Forelimb muscle (tissue), 1 donor: ENCODE data around the gene OGFOD3. TPM values are rescaled to one million over a fixed set of nuclear protein-coding genes. Genes with fewer than 3 reads are reported as not detected.
"Not testable (repeated sequence)": the region's sequence is repeated elsewhere in the genome, so short reads cannot be mapped to it uniquely, and the experiment has no call there.

ENCODE experiments used
- DNase-seq: peaks from one replicate; pipeline ENCODE4 v3.0.0-alpha.2; 2013; ENCODE audit warnings: low read depth
- polyA plus RNA-seq: library from polyadenylated mRNA; unstranded; fragments of 120-200 nt; gene quantifications from one replicate; pipeline ENCODE4 v1.2.1, GENCODE V29; 2013; ENCODE audit not compliant: insufficient read length

OGFOD3 gene, protein sequence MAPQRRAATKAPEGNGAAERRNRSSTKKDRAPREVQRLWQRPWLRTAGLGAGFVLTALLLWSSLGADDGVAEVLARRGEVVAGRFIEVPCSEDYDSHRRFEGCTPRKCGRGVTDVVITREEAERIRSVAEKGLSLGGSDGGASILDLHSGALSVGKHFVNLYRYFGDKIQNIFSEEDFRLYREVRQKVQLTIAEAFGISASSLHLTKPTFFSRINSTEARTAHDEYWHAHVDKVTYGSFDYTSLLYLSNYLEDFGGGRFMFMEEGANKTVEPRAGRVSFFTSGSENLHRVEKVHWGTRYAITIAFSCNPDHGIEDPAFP
- polyA plus RNA-seq = 17.9 TPM

DNA sequence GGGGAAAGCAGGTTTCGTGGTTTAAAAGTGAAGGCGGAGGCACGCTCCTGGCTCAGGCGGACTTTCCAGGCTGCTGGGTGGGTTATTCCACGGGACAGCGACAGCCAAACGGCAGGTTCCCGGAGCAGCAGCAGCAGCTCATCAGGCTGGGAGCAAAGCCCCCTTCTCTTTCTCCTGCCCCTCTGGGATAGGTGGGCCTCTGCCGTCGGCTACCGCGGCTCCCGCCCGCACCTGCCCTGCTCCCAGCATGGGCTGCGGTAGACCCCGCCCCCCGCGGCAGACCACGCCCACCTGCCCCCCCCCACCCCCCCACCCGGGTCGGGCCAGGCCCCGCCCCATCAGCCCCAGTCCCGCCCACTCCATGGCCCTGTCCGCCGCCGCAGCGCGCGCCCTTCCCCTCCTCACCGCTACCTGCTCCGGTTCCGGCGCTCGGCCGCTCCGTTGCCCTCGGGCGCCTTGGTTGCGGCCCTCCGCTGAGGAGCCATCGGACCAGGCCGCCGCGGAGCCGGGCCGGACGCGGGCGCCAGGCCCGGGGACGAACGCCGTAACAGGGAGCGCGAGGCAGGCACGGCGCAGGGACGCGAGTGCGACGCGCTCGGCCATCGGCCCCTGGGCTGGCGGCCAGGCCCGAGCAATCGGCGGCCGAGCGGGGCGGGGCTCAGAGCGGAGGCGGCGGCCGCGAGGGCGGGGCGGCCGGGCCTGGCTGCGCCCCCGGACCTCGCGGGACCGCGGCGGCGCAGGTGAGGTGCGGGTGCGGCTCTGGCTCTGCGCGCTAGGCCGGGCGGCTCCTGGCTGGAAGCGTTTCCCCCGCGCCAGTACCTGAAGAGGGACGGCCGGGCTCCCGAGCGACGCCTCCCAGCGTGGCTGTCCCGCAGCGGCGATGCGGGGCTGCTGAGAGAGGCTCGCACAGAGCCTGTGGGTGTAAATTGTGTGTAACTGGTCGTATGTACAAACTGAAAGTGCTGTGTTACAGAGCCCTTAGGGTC is at the start of gene OGFOD3, which contains the start of gene HEXD:
OGFOD3 (minus strand) TSS at position 586 of the 986 bp plus-strand sequence; CDS start at position 485, 101 bp downstream.
HEXD (plus strand) TSS at position 347 of the 986 bp plus-strand sequence. CDS start 1,453 bp downstream, outside the sequence.
- no peak for DNase-seq

DNA sequence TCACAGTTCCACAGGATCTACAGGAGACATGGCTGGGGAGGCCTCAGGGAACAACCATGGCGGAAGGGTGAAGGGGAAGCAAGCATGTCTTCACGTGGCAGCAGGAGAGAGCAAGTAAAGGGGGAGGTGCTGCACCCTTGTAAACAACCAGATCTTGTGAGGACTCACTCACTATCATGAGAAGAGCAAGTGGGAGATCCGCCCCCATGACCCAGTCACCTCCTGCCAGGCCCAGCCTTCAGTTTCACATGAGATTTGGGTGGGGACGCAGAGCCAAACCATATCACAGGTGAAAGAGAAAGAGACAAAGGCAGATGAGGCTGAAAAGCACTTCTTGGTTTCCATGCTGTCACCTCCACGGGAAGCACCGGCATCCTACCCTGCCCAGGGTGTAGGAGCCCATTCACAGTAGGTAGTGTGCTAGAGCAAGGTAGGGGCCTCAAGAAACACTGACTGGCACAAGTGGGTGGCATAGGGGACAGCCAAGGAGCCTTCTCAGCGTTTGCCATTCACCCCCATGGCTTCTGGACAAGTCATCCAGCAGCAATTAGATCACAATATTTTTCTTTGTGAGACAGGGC is 46.7 kb upstream of the OGFOD3 start:
- DNase-seq = no peak

DNA sequence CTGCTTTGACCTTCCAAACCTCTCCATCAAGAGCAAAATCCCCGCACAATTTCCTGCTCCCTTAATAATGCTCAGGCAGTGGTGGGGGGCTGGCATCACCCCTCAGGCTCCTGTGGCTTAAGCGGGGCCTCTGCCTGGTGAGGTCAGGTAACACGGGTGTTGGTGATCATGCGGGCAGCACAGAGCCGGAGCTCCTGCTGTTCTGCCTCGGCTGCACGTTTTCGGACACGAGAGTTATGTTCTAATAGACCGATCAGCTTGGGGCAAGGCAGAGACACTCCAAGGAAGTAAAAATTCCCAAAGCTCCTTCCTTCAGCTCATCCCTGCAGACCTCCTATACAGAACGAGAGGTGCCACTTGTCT is 46.2 kb upstream of the OGFOD3 start:
- DNase-seq = no peak

DNA sequence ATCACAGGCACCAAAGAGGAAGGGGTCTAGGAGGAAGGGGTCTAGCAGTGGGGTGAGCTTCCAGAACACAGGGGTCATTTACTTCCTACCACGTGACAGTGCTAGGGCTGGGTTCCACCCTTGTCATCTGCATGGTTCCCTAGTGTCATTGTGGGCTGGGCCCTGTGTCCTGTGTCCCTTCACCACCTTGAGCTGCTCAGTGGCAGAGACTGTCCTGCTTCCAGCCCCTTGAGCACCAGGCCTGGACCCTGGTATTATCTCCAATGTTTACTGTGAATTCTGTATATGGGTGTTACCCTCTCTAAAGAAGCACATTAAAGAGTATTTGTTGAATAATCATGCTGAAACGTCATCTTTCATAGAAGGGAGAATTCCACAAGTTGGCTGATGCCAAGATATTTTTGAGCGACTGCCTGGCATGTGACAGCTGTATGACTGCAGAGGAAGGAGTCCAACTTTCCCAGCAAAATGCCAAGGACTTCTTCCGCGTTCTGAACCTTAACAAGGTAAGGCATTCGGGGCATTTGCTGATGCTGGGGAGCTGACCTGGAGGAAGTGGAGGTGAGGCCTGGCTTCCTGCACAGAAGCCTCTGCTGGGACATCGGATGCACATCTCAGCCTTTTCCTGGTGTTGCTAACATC is 45.7 kb upstream of the OGFOD3 start:
- no peak for DNase-seq

DNA sequence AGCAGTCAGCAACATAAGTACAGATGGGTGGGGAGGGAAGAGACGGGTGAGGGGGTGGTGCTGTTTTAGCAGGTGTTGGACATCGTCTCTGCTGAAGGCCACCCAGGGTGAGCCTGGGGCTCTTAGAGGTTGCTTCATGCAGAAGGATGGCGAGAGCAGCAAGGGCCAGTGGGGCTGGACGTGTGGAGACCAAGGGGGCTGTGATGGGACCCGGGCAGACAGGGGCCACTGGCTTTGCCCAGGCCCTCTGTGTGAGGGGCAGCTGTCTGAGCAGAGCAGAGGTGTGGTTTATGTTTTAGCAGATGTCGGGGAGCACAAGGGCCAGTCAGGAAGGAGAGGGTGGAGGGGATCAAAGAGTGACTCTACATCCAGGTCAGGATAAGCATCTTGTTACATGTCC is 45.0 kb upstream of the OGFOD3 start:
- no peak for DNase-seq

DNA sequence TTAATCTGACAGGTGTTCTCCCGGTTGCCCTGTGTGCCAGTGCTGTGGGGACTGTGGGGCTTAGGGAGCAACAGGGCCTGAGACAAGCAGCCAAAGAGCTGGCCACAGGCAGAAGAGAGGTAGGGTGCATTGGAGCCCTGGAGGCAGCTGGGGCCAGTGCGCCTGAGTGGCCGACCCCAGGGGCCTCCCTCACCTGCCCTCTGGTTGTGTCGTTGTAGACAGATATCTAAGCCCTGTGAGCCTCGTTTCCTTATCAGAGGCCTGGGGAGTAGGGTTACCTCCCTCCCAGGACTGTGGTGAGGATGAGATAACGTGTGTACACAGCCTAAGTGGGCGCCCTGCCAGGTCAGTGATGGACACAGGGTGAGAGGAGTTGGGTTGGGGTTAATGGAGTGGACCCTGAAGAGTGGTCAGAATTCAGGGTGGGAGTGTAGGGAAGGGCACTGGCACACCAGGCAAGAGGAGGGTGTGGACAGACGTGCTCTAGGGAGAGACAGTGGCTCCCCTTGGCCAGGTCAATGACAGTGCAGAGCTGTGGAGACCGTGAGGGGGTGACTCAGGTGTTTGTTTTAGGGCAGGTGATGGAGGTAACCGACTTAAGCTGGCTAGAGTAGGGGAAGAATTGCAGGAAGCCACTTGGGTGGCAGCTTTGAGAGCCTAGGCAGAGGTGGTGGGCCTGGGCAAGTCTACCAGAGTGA is 43.6 kb upstream of the OGFOD3 start:
- no peak for DNase-seq

DNA sequence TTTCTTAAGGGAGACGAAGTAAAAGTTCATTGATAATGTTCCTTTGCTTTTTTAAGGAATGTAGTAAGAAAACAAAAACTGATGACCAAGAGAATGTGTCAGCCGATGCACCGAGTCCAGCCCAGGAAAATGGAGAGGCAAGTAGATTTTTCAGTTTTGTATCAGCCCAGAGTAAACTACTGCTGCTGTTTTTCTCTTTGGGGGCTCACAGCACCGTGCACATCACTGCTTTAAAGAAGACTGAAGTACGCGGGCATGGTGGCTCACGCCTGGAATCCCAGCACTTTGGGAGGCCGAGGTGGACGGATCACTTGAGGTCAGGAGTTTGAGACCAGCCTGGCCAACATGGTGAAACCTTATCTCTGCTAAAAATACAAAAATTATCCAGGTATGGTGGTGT is 41.5 kb upstream of the OGFOD3 start:
- not testable (repeated sequence) for DNase-seq

DNA sequence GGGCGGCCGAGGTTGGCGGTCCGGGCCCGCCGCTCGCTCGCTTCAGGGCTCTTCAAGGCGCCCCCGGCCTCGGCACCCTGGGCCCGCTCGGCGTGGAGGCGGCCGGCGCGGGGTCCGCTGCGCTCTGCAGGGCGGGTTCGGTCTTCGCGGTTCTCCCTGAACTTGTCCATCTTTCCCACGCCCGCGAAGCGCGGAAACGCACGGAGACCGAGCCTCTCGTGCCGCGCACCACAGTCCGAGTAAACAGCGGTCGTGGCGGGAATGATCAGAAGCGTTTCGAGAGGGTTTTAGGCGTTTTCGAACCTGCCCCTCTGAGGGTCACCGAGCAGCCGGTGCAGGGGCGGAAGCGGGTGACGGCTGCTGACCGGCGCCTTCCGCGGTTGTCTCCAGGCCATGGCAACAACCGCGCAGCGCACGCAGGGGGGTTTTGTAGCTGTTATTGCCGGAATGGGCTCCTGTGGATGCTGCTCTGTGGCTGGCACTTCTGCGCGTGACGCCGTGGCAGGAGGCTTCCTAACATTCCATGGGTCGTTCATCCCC is 40.6 kb upstream of the OGFOD3 start:
- no peak for DNase-seq

DNA sequence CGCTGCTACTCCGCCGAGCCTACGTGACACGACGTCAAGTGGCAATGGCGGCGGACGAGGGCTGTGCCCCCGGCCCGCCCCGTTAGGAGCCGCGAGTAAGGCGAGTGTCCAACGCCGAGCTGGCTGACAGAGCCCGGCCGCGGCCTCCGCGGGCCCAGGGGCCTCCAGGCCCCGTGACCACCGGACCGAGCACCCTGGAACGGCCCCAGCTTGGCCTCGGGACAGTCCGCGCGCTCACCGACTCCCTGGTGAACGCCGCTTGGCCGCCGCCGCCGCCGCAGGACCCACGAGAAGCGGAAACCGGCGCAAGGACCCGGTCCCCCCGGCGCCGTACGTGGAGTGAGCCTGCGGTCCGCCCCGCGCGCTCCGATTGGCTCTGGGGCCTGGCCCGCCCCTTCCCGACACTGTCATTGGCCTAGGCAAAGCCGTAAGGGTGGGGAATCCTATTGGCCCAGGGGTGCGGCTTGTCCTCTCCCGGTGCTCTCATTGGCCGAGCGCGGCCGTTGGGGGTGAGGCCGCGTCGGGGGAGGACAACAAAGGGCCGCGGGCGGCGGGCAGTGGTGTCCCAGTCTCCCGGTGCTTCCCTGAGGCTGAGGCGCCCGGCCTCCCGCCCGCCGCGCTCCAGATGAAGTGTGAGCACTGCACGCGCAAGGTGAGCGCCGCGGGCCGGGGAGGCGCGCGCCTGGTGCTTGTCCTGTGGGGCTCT is 39.9 kb upstream of the OGFOD3 start, which contains the start of gene NARF:
NARF (plus strand) TSS at position 563 of the 706 bp plus-strand sequence; CDS start at position 626, 63 bp downstream.
- peak; percentile 89 for DNase-seq

DNA sequence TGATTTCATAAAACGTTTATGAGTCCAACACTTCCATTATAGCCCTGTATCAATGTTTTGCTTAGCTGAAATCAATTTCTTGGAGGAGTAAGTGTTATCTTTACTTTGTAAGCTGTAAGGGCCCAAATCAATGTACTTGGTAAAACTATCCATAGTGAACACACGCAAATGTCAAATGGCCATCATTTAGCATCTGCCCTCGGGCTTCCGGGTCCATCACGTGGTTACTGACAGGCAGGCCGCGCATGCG is 39.5 kb upstream of the OGFOD3 start:
- peak; percentile 87 for DNase-seq

DNA sequence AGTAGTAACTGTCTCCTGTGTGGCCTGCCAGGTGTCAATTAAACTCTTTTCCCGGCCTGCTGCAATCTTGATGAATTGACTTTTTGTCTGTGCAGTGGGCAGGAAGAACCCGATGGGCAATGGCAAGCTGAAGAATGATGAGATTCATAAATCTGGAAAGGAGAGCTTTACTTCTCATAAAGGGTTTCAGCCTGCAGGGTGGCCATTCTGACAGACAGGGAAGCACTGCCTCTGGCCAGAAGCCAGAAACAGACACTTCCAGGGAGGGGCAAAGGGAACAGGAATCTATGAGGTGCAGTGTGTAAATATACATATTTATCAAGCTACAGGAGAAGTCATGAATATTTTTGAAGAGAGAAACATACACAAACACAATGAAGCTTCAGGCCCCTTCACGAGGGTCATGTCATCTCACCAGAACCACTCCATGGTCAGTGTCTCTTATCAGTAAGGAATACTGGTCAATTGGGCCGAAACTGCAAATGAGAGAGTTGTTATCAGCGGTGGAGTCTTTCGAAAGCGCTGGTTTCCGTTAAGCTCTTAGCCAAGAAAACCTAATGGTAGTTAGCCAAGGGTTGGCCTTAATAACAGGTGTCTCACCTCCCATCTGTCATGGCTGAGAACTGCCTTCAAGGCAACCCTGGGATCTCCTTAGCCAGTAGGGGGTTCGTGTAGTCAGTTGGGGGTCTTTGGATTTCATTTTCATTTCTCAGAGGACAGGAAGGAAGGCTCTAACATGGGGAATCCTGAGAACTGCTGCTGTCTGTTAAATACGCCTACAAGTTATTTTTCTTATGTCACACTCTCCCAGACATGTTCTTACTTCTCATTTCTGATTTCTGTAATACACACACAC is 38.9 kb upstream of the OGFOD3 start:
- DNase-seq = no peak

DNA sequence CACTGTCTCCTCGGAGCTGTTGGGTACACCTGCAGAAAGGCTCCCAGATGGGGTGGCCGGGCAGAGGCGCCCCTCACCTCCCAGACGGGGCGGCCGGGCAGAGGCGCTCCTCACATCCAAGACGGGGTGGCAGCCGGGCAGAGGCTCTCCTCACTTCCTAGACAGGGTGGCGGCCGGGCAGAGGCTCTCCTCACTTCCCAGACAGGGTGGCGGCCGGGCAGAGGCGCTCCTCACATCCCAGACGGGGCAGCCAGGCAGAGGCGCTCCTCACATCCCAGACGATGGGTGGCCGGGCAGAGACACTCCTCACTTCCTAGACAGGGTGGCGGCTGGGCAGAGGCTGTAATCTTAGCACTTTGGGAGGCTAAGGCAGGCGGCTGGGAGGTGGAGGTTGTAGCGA is 35.3 kb upstream of the OGFOD3 start:
- DNase-seq = not testable (repeated sequence)

DNA sequence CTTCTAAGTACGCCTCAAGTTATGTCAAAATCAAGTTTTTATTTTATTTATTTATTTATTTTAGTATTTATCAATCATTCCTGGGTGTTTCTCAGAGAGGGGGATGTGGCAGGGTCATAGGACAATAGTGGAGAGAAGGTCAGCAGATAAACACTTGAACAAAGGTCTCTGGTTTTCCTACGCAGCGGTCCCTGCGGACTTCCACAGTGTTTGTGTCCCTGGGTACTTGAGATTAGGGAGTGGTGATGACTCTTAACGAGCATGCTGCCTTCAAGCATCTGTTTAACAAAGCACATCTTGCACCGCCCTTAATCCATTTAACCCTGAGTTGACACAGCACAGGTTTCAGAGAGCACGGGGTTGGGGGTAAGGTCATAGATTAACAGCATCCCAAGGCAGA is 34.8 kb upstream of the OGFOD3 start:
- not testable (repeated sequence) for DNase-seq

DNA sequence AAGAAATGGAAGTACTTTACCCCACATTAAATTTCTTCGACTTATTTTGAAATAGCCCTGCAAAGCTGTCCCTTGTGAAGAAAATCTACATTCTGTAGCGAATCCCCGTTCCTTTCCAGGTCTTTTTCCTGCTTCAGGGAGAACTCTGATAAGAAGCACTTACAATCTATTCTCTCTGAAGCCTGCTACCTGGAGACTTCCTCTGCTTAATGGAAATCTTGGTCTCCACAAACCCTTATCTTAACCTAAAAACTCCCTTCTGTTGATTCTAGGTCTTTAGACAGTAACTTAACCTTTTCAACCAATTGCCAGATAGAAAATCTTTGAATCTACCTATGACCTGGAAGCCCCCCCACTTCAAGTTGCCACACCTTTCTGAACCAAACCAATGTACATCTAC is 33.8 kb upstream of the OGFOD3 start:
- no peak for DNase-seq

DNA sequence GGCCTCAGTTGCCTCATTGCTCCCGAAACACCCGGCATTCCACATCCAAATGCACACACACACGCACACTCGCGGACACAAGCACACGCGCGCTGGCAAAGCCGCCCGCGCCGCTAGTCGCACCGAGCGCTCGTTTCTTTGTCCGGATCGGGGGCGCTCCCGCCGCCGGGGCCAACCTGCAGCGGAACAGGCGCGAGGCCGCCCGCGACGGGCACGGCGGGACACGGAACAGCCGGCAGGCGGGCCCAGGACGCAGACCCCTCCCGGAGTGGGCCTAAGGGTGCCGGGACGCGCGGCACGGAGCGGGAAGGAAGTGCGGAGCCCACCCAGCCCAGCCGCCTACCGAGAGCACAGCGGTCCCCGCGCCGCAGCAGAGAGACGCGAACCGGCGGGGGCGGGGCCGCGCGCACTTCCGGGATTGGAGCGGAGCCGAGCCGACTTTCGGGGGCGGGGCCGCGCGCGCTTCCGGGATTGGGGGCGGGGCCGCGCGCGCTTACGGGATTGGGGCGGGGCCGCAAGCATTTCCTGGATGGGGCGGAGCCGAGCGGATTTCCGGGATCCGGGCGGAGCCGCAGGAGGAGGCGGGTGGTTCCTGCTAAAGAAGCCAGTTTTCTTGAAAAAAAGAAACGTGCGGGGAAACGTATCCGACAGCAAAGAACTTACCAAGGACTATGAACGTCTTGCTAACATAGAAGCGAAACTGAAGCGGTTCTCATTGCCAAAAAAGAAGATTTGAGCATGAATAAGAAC is 32.1 kb upstream of the OGFOD3 start, which contains the start of gene CYBC1:
CYBC1 (minus strand) TSS at position 396 of the 750 bp plus-strand sequence. CDS start 1,498 bp downstream, outside the sequence.
- peak; percentile 77 for DNase-seq

DNA sequence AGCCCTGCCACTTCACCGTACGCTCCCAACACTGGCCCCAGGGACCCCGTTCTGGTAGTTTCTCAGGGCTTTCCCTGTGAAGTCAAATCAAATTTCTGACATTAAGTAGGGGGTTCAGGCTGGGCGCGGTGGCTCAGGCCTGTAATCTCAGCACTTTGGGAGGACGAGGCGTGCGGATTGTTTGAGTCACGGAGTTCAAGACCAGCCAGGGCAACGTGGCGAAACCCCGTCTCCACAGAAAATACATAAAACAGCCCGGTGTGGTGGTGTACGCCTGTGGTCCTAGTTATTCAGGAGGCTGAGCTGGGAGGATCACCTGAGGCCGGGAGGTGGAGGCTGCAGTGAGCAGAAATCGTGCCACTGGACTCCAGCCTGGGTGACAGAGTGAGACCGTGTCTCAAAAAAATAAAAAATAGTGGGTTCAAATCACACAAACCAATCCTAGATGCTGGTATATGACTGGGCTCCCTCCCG is 31.5 kb upstream of the OGFOD3 start:
- DNase-seq = no peak

DNA sequence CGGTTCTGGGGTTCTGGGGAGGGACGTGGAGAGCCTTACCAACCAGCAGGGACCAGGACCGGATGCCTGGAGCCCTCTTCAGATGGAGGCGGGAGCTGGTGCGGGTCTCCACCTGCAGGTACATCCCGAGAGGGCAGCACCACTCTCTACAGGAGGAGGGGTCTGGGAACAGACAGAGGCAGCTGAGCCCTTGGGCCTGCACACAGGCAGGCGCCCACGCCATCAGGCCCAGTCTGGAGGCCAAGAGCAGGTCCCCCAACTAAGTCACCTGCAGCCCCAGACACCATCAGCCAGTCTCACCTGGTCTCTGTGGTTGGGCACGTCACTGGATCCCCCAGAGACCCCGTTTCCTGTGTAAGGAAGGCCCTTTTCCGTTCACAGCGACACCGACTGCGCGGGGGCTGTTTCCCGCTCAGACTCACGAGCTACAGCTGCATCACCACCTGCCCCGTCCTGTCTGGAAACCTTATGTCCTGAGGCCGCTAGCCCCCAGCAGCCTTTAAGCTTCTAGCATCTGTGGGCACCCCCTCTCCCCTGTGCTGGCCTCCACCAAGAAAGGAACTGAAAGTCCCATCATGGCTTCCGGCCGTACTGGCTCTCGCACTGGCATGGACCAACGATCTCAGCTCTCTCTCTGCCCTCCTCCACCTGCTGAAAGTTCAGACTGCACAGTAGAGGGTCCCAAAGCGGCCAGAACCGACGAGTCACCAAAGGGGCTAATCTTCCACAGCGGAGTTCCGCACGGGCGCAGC is 30.9 kb upstream of the OGFOD3 start:
- DNase-seq = no peak

DNA sequence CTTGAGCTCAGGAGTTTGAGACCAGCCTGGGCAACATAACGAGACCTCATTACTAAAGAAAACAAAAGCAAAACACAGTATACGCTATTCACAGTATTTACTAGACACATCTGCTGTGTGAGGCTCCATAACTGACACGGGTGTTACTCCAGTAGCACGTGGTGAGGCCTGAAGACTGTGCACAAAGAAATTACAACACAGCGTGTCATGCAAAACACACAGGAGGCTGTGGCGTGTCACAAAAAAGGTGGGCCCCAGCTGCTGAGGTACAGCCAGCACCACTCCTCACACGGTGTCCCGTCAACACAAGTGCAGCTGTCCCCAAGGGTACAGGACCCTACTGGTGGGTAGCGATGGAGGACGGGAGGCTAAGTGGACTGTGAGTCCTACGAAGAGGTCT is 29.5 kb upstream of the OGFOD3 start:
- no peak for DNase-seq
